A549 (cell line): ENCODE data around the gene CACUL1. TPM values are rescaled to one million over a fixed set of nuclear protein-coding genes. Genes with fewer than 3 reads are reported as not detected.

Experiments used
- ATAC-seq, 2 experiments: fragments of 200-7000 bp in 1 of 2; fragments of >200 bp in 1 of 2; cut with Nextera tagmentation in 1 of 2; cut with Tn5 transposase in 1 of 2; 3 replicates each; pipeline versions ENCODE4 v1.8.0 to v1.9.1; 2018 to 2020; ENCODE audit warnings: mild to moderate bottlenecking in 1 of 2, moderate library complexity in 1 of 2
- CTCF ChIA-PET: fragments of 300-600 bp; sonication (Branson Sonifier 250); formaldehyde crosslinking; extraction: SDS; loops from one replicate; lab custom pipeline; 2021; ENCODE audit warnings: antibody characterized with exemption, inconsistent platforms; lab: Yijun Ruan, JAX
- POLR2A ChIA-PET: fragments of 350-600 bp; formaldehyde crosslinking; extraction: SDS; loops from one replicate; lab custom pipeline; 2021; ENCODE audit warnings: antibody characterized with exemption, inconsistent platforms; lab: Yijun Ruan, JAX
- DNase-seq, 2 experiments: peaks; one replicate each; pipeline versions ENCODE4 v3.0.0 to v3.0.0-alpha.2; 2011 to 2016; ENCODE audit warnings: low read depth in 1 of 2, low spot score in 1 of 2
- FAIRE-seq: peaks from 2 replicates; lab custom pipeline; 2011; peaks lifted over from hg19 to GRCh38; lab: Jason Lieb, UNC
- H3K27ac ChIP-seq, 2 experiments: fragments of >200 bp; sonication (Bioruptor Twin); formaldehyde crosslinking; 3 replicates each; pipeline ENCODE4 v1.5.1; 2016 to 2017
- H3K4me1 ChIP-seq: fragments of >200 bp; sonication (Bioruptor Twin); formaldehyde crosslinking; 3 replicates; pipeline ENCODE4 v1.6.1; 2016
- H3K4me2 ChIP-seq: fragments of >200 bp; sonication (Bioruptor Twin); formaldehyde crosslinking; 3 replicates; pipeline ENCODE4 v1.6.1; 2016
- H3K4me3 ChIP-seq: fragments of >200 bp; sonication (Bioruptor Twin); formaldehyde crosslinking; 3 replicates; pipeline ENCODE4 v1.5.1; 2016
- H3K9me3 ChIP-seq: fragments of >200 bp; sonication (Bioruptor Twin); formaldehyde crosslinking; 3 replicates; pipeline ENCODE4 v1.6.1; 2016
- ATOH8 ChIP-seq: fragments of 250-450 bp; sonication (Bioruptor Pico); IDR thresholded peaks from 2 replicates; pipeline ENCODE4 v1.5.0; 2020; ENCODE audit warnings: low read depth, mild to moderate bottlenecking, moderate library complexity
- CHD2 ChIP-seq: fragments of 150-350 bp; IDR thresholded peaks from 2 replicates; pipeline ENCODE4 v1.6.1; 2014; ENCODE audit warnings: low read length; ENCODE audit not compliant: partially characterized antibody
- CTCF ChIP-seq: fragments of >200 bp; sonication (Bioruptor Twin); formaldehyde crosslinking; IDR thresholded peaks from 3 replicates; pipeline ENCODE4 v1.5.1; 2016
- EHF ChIP-seq: fragments of 250-450 bp; sonication (Bioruptor Pico); IDR thresholded peaks from 2 replicates; pipeline ENCODE4 v1.5.0; 2020; ENCODE audit warnings: mild to moderate bottlenecking
- ELK1 ChIP-seq: fragments of 150-350 bp; IDR thresholded peaks from 2 replicates; pipeline ENCODE4 v1.6.1; 2014; ENCODE audit warnings: low read depth, mild to moderate bottlenecking, low read length
- FOSB ChIP-seq: fragments of 250-450 bp; sonication (Bioruptor Pico); IDR thresholded peaks from 2 replicates; pipeline ENCODE4 v1.5.0; 2020; ENCODE audit warnings: mild to moderate bottlenecking, moderate library complexity
- FOSL2 ChIP-seq, 2 experiments: fragments of 450-650 bp in 1 of 2; fragments of >200 bp in 1 of 2; sonication (Bioruptor Twin) in 1 of 2; formaldehyde crosslinking; IDR thresholded peaks; 2 replicates each; pipeline versions ENCODE4 v1.5.0 to v1.6.1; 2016 to 2020; ENCODE audit warnings: mild to moderate bottlenecking in 1 of 2, moderate library complexity in 1 of 2
- HES2 ChIP-seq: fragments of >200 bp; sonication (Bioruptor Twin); formaldehyde crosslinking; IDR thresholded peaks from 2 replicates; pipeline ENCODE4 v1.6.1; 2016
- JUN ChIP-seq, 2 experiments: fragments of >200 bp; sonication (Bioruptor Twin); formaldehyde crosslinking; IDR thresholded peaks; 2 replicates in 1 of 2; 3 replicates in 1 of 2; pipeline ENCODE4 v1.6.1; 2016 to 2017
- KDM5A ChIP-seq: fragments of 200-600 bp; sonication (generic); IDR thresholded peaks from 2 replicates; pipeline ENCODE4 v1.6.1; 2016; ENCODE audit warnings: antibody characterized with exemption, mild to moderate bottlenecking
- MAFK ChIP-seq: fragments of 450-650 bp; IDR thresholded peaks from 2 replicates; pipeline ENCODE4 v1.6.1; 2014; ENCODE audit not compliant: partially characterized antibody
- NFE2L2 ChIP-seq: fragments of 150-350 bp; conservative IDR thresholded peaks from 2 replicates; pipeline ENCODE4 v1.6.1; 2014; ENCODE audit warnings: low read length
- NPAS2 ChIP-seq: fragments of 250-450 bp; sonication (Bioruptor Pico); IDR thresholded peaks from 2 replicates; pipeline ENCODE4 v1.8.0; 2022; ENCODE audit warnings: mild to moderate bottlenecking, moderate library complexity, borderline replicate concordance
- RNF2 ChIP-seq: fragments of 200-600 bp; sonication (generic); IDR thresholded peaks from 2 replicates; pipeline ENCODE4 v1.6.1; 2016; ENCODE audit warnings: low read depth, mild to moderate bottlenecking, antibody characterized with exemption, moderate library complexity, borderline replicate concordance
- TP53 ChIP-seq: fragments of 250-450 bp; sonication (Bioruptor Pico); IDR thresholded peaks from 2 replicates; pipeline ENCODE4 v1.5.0; 2021; ENCODE audit warnings: mild to moderate bottlenecking, moderate library complexity
- ZC3H11A ChIP-seq: fragments of 450-650 bp; IDR thresholded peaks from 2 replicates; pipeline ENCODE4 v1.6.1; 2014; ENCODE audit warnings: antibody characterized with exemption, mild to moderate bottlenecking
- ZFP36 ChIP-seq: fragments of 450-650 bp; IDR thresholded peaks from 2 replicates; pipeline ENCODE4 v1.6.1; 2014; ENCODE audit warnings: borderline replicate concordance; ENCODE audit not compliant: partially characterized antibody
- ZSCAN20 ChIP-seq: fragments of 250-450 bp; sonication (Bioruptor Pico); IDR thresholded peaks from 2 replicates; pipeline ENCODE4 v1.8.0; 2022; ENCODE audit warnings: mild to moderate bottlenecking, moderate library complexity
- WGBS: methylation state at CpG from one replicate; pipeline ENCODE4 v1.1.6; 2017; ENCODE audit errors: missing lambda C conversion rate; 5-methylcytosine and 5-hydroxymethylcytosine counted together
- polyA plus RNA-seq, 4 experiments: library from polyadenylated mRNA; depleted of rRNA in 3 of 4; stranded (reverse); fragments of >200 nt; fragmentation: RNase III in 1 of 4; extraction: RNeasy Plus Mini Kit Qiagen cat#74134 plus additional on column Dnase treatment in 1 of 4; gene quantifications; 2 replicates in 3 of 4; 3 replicates in 1 of 4; pipeline ENCODE4 v1.2.3, GENCODE V29; 2011 to 2017
- TF ChIP-seq, protein P1 (sequence below): fragments of 450-650 bp; IDR thresholded peaks from 2 replicates; pipeline ENCODE4 v1.6.1; 2014; ENCODE audit warnings: antibody characterized with exemption

CACUL1 gene
- polyA plus RNA-seq, 2 of the 4 experiments (the other 2 are of a cell fraction): 8.7 to 15.6 TPM

DNA sequence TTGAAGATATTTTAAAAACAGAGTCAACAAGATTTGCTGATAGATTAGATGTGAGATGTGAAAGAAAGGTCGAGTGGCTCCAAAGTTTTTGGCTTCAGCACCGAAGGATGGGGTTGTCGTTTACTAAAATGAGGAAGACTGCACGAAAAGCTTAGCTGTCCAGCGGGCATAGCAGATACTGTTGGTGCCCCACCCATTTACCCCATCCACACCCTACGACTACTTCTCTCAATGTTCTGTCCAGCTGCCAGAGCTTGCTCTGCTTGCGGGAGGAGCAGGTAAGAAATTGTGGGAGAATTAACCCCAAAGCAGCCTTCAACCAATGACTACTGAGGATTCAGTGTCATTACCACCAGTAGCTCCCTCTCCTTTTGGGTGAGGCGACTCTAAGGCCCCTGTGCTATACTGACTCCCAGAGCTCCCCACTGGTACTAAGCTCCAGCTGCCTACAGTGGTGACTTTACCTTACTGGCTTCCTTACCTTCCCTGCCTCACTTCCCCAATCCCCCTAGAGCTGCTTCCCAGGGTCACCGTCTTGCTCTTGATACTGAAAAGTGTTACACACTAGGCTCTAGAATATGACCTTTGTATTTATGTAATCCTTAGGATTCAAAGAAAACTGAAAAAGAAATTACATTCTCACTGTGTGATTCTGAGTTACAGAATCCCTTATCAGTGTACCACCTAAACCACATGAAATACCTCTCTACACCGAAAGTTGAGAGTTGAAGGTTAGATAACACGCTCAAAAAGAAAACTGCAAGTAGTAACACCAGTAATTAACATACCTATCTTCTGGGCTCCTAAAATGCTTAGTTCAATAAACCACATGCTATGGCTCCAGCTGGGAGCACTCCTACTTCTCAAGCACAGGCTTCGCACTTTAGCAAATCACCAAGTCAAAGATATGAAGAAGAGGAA, 22.3 kb downstream of the CACUL1 start:
- TF ChIP-seq NPAS2 (CRISPR knock-in tag) (no peak), MAFK (no peak), ZSCAN20 (CRISPR knock-in tag) (no peak), KDM5A (no peak), FOSB (CRISPR knock-in tag) (no peak), FOSL2 (IDR thresholded peaks at IDR 0.05) (no peak), FOSL2 (CRISPR knock-in tag; IDR thresholded peaks at IDR 0.05) (no peak), CHD2 (no peak), RNF2 (no peak), ELK1 (no peak), CTCF (no peak), ATOH8 (CRISPR knock-in tag) (no peak)
- Histone ChIP-seq H3K4me1 (peaks cover 30% of the 10 kb centered on the region), H3K4me2 (no peak overlapping the region), H3K4me3 (no peak overlapping the region), H3K27ac (no peak overlapping the region), H3K9me3 (no peaks in the 10 kb centered on the region)
- ChIA-PET POLR2A (no interaction called here), CTCF (interaction anchor here (0.9 to 4.8 kb wide), 6 partner anchors 10 to 685 kb away, joined by 3 to 23 read pairs (median 4); no protein-coding TSS in a partner anchor)
- FAIRE-seq (no peak), ATAC-seq (no peak), DNase-seq (no peak)
- WGBS: 90% methylated on average over 12 of the region's 12 CpGs

GRCh38 chr10:118730756-118731456, 23.9 kb downstream of the CACUL1 start:
- Histone ChIP-seq H3K27ac (no peak overlapping the region), H3K4me1 (peaks cover 36% of the 10 kb centered on the region)
- ATAC-seq: peak; percentile 19 to 28; a peak in 3 of 6 replicates
- ChIA-PET POLR2A (no interaction called here), CTCF (interaction anchor here (0.6 to 2.1 kb wide), 3 partner anchors 10 to 75 kb away, joined by 3 to 6 read pairs (median 4); no protein-coding TSS in a partner anchor)
- TF ChIP-seq ZC3H11A (no peak), HES2 (no peak), ZFP36 (no peak), JUN (IDR thresholded peaks at IDR 0.05) (no peak), EHF (CRISPR knock-in tag) (no peak), TP53 (no peak), NFE2L2 (no peak)
- TF ChIP-seq, protein P1, sequence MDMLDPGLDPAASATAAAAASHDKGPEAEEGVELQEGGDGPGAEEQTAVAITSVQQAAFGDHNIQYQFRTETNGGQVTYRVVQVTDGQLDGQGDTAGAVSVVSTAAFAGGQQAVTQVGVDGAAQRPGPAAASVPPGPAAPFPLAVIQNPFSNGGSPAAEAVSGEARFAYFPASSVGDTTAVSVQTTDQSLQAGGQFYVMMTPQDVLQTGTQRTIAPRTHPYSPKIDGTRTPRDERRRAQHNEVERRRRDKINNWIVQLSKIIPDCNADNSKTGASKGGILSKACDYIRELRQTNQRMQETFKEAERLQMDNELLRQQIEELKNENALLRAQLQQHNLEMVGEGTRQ: no peak
- TF ChIP-seq, all 56 proteins: peak for 0
- peak overlapping the region; percentile 50 for H3K4me2 ChIP-seq
- DNase-seq: no peak
- WGBS: 44% methylated on average over 7 of the region's 7 CpGs
- no peak for FAIRE-seq
- H3K4me3 ChIP-seq: no peak overlapping the region
- H3K9me3 ChIP-seq: no peaks in the 10 kb centered on the region
